Measurements from ENCODE around the gene SORL1. TPM values are rescaled to one million over a fixed set of nuclear protein-coding genes. Genes with fewer than 3 reads are reported as not detected.

The SORL1 gene
- polyA plus RNA-seq, 3 donors, result 52.5 to 61.9 (median 59.4) TPM

GRCh38 chr11:121552154-121552553 lies 100.0 kb downstream of the SORL1 start:
- Histone ChIP-seq H3K36me3 (replicated peaks in 1 of 2; ENCODE audit: control insufficient read depth in 1 of 2, insufficient read depth in 2 of 2, low read length in 2 of 2) (peaks cover 92 to 99% of the 10 kb centered on the region in 2 donors), H4K20me1 (ENCODE audit: insufficient read depth, low read length) (peaks cover 97% of the 10 kb centered on the region), H2AFZ (ENCODE audit: insufficient read depth, low read depth, low read length, poor library complexity, severe bottlenecking) (no peak overlapping the region), H3K4me3 (replicated peaks in 1 of 3; ENCODE audit: low read depth in 2 of 3, low read length in 3 of 3) (no peak overlapping the region), H3K9me3 (replicated peaks in 1 of 2; ENCODE audit: control insufficient read depth in 1 of 2, insufficient read depth in 1 of 2, low read length in 2 of 2) (no peaks in the 10 kb centered on the region), H3K4me2 (replicated peaks; ENCODE audit: extremely low read depth, low read length, poor library complexity, severe bottlenecking) (no peak overlapping the region), H3K4me1 (ENCODE audit: control insufficient read depth in 1 of 2, insufficient read depth in 2 of 2, low read length in 2 of 2) (no peaks in the 10 kb centered on the region), H3K27ac (ENCODE audit: low read depth in 1 of 2, low read length in 2 of 2) (no peak overlapping the region), H3K27me3 (ENCODE audit: control insufficient read depth in 2 of 2, insufficient read depth in 2 of 2, low read length in 2 of 2) (no peaks in the 10 kb centered on the region), H3K79me2 (ENCODE audit: insufficient read depth, low read length) (no peaks in the 10 kb centered on the region), H3K9ac (ENCODE audit: insufficient read depth, low read length, poor library complexity, severe bottlenecking) (no peak overlapping the region)
- DNase-seq, result no peak
- no peak overlapping the region for H3K4me3 Mint-ChIP-seq
- H3K4me1 Mint-ChIP-seq, result peaks cover 4% of the 10 kb centered on the region
- intact Hi-C loops (cut with micrococcal nuclease), result no loop called here
- no peak overlapping the region for H3K27ac Mint-ChIP-seq
- WGBS (ENCODE audit: insufficient coverage), result 100% methylated on average over 1 of the region's 5 CpGs
- H3K36me3 Mint-ChIP-seq, result peaks cover 80 to 93% of the 10 kb centered on the region in 2 donors
- no peak for TF ChIP-seq CTCF (IDR thresholded peaks at IDR 0.05)
- peaks cover 0 to 2% (median 0%) of the 10 kb centered on the region in 7 donors for H3K9me3 Mint-ChIP-seq
- no peaks in the 10 kb centered on the region for H3K27me3 Mint-ChIP-seq (ENCODE audit: low read depth in 3 of 3)

- intact Hi-C loops (cut with micrococcal nuclease), result no loop called here
- no peak for TF ChIP-seq CTCF (IDR thresholded peaks at IDR 0.05)
- Mint-ChIP-seq H3K9me3 (peaks cover 0 to 2% (median 0%) of the 10 kb centered on the region in 7 donors), H3K27me3 (ENCODE audit: low read depth in 3 of 3) (no peaks in the 10 kb centered on the region), H3K36me3 (peaks cover 81 to 93% of the 10 kb centered on the region in 2 donors), H3K4me3 (no peak overlapping the region), H3K4me1 (peaks cover 5% of the 10 kb centered on the region), H3K27ac (no peak overlapping the region)
- DNase-seq, result no peak
- no peak overlapping the region for H3K4me3 ChIP-seq (replicated peaks in 1 of 3; ENCODE audit: low read depth in 2 of 3, low read length in 3 of 3)
- H3K4me1 ChIP-seq (ENCODE audit: control insufficient read depth in 1 of 2, insufficient read depth in 2 of 2, low read length in 2 of 2), result no peaks in the 10 kb centered on the region
- no peak overlapping the region for H3K27ac ChIP-seq (ENCODE audit: low read depth in 1 of 2, low read length in 2 of 2)
- no peak overlapping the region for H3K4me2 ChIP-seq (replicated peaks; ENCODE audit: extremely low read depth, low read length, poor library complexity, severe bottlenecking)
- no CpG with 5 or more reads among the region's 2 CpGs for WGBS (ENCODE audit: insufficient coverage)
- H3K36me3 ChIP-seq (replicated peaks in 1 of 2; ENCODE audit: control insufficient read depth in 1 of 2, insufficient read depth in 2 of 2, low read length in 2 of 2), result peaks cover 93 to 99% of the 10 kb centered on the region in 2 donors
- H3K79me2 ChIP-seq (ENCODE audit: insufficient read depth, low read length), result no peaks in the 10 kb centered on the region
- no peak overlapping the region for H3K9ac ChIP-seq (ENCODE audit: insufficient read depth, low read length, poor library complexity, severe bottlenecking)
- H3K9me3 ChIP-seq (replicated peaks in 1 of 2; ENCODE audit: control insufficient read depth in 1 of 2, insufficient read depth in 1 of 2, low read length in 2 of 2), result no peaks in the 10 kb centered on the region
- H2AFZ ChIP-seq (ENCODE audit: insufficient read depth, low read depth, low read length, poor library complexity, severe bottlenecking), result no peak overlapping the region
- peaks cover 97% of the 10 kb centered on the region for H4K20me1 ChIP-seq (ENCODE audit: insufficient read depth, low read length)
- no peaks in the 10 kb centered on the region for H3K27me3 ChIP-seq (ENCODE audit: control insufficient read depth in 2 of 2, insufficient read depth in 2 of 2, low read length in 2 of 2)
Observed at GRCh38 chr11:121552644-121553043, 100.5 kb downstream of the SORL1 start.

Measured in CD14-positive monocyte (primary cell).